GM12873 (cell line): ENCODE results near the gene XYLB.

ENCODE experiments used
- TF ChIP-seq, protein P1 (sequence below): IDR thresholded peaks from 2 replicates; pipeline ENCODE4 v1.5.1; 2012; ENCODE audit warnings: low read depth, mild to moderate bottlenecking, moderate library complexity, low read length, control low read depth; ENCODE audit not compliant: insufficient read depth; ENCODE audit errors: missing control alignments

XYLB gene

GRCh38 chr3:38311941-38312340 lies 34.6 kb upstream of the XYLB start:
- TF ChIP-seq, protein P1, sequence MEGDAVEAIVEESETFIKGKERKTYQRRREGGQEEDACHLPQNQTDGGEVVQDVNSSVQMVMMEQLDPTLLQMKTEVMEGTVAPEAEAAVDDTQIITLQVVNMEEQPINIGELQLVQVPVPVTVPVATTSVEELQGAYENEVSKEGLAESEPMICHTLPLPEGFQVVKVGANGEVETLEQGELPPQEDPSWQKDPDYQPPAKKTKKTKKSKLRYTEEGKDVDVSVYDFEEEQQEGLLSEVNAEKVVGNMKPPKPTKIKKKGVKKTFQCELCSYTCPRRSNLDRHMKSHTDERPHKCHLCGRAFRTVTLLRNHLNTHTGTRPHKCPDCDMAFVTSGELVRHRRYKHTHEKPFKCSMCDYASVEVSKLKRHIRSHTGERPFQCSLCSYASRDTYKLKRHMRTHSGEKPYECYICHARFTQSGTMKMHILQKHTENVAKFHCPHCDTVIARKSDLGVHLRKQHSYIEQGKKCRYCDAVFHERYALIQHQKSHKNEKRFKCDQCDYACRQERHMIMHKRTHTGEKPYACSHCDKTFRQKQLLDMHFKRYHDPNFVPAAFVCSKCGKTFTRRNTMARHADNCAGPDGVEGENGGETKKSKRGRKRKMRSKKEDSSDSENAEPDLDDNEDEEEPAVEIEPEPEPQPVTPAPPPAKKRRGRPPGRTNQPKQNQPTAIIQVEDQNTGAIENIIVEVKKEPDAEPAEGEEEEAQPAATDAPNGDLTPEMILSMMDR = no peak

- TF ChIP-seq, protein P1 = no peak
Measured at GRCh38 chr3:38312356-38312755, 34.2 kb upstream of the XYLB start.

GRCh38 chr3:38313263-38313662 lies 33.3 kb upstream of the XYLB start:
- TF ChIP-seq, protein P1 = no peak

GRCh38 chr3:38313695-38314094 lies 32.9 kb upstream of the XYLB start:
- TF ChIP-seq, protein P1 = no peak

DNA sequence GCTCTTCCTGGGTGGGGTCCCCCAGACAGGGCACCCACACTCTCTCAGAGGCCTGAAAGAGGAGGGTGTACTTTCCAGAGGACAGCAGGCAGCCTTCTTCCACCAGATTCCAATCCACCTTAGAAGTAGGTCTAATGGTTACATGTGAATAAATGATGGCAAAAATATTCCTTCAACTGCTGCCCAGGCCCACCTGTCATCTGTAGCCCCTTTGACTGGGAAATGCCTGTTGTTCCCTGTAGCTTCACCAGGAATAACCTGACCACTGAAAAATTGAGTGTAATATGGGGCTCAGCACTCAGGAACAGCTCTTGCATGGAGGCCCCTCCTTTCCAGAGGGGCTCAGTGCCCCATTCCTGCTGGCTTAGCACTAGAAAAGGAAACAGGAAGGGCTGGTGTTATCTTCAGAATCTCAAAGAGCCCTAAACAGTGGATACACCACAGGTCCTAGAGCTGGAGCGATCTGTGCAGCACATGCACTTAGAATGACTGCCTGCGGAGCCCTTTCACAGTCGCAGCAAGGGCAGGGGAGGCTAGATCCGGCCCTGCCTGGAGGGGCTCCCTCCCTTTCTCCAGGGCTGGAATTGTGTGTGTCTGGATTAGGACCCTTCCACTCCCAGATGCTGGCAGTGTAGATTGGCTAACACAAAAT lies 32.3 kb upstream of the XYLB start:
- TF ChIP-seq, protein P1 = no peak

DNA sequence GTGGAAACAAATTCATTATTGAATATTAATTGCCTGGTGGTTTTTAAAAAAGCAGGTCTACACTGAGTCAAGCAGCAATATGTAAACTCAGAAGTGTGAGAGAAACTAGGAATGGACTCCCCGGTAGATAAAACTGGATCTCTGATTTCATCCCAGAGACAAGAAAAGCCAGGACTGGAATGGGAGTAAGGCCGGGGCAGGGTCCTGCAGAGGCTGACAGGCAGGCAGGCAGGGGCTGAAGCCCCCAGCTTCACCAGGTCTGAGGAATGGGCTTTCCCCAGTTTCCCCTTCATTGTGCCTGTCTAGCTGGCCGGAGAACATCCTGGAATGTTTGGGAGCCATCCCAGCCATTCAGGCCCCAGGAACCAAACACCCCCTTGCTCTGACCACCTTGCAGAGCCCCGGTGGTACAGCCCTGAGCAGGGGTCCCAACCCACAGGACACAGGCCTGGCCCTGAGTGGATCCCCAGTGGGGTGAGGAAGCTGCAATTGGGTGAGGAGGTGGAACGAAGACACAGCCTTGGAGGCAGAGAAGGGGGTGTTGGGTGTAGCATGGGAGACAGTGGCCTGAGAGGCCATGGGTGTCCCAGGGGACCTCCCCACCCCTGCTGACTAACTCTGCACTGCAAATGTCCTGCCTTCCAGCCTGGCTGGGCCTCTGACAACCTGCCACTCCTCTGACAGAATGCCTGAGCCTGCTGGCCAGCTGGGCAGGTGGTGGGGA lies 31.7 kb upstream of the XYLB start:
- TF ChIP-seq, protein P1 = no peak

- TF ChIP-seq, protein P1 = no peak
Measured at GRCh38 chr3:38315488-38316230, 30.9 kb upstream of the XYLB start.
